Activated CD8-positive, alpha-beta T cell treated with anti-CD3 and anti-CD28 coated beads for 36 hours (primary cell): Measurements from ENCODE around the gene ALOX12B. TPM values are rescaled to one million over a fixed set of nuclear protein-coding genes. Genes with fewer than 3 reads are reported as not detected.
A peak's percentile ranks its signal among the peaks of the same experiment; 100 is the strongest.

Source experiments
- ATAC-seq: fragments of 200-7000 bp; cut with Tn5 transposase; one replicate; pipeline ENCODE4 v1.10.0; 2021; ENCODE audit warnings: mild to moderate bottlenecking, moderate library complexity
- CTCF ChIA-PET: fragments of 350-600 bp; sonication (Branson Sonifier 250); formaldehyde crosslinking; loops from one replicate; lab custom pipeline; 2021; ENCODE audit warnings: antibody characterized with exemption; lab: Charles Lee
- POLR2A ChIA-PET: fragments of 350-600 bp; sonication (Branson Sonifier 250); formaldehyde crosslinking; loops from one replicate; lab custom pipeline; 2021; ENCODE audit warnings: antibody characterized with exemption; lab: Charles Lee
- DNase-seq: peaks from one replicate; pipeline ENCODE4 v3.0.0-alpha.2; 2020
- H3K27ac Mint-ChIP-seq: one replicate; pipeline ENCODE4 v1.8.0; 2021; ENCODE audit warnings: mild to moderate bottlenecking, mixed read lengths
- H3K27me3 Mint-ChIP-seq: one replicate; pipeline ENCODE4 v1.8.0; 2021; ENCODE audit warnings: mixed read lengths
- H3K36me3 Mint-ChIP-seq: one replicate; pipeline ENCODE4 v1.8.0; 2021; ENCODE audit warnings: low read depth, mixed read lengths
- H3K4me1 Mint-ChIP-seq: one replicate; pipeline ENCODE4 v1.8.0; 2021; ENCODE audit warnings: low read depth, mixed read lengths
- H3K4me3 Mint-ChIP-seq: one replicate; pipeline ENCODE4 v1.8.0; 2021; ENCODE audit warnings: mild to moderate bottlenecking, moderate library complexity, mixed read lengths
- H3K9me3 Mint-ChIP-seq: one replicate; pipeline ENCODE4 v1.8.0; 2021; ENCODE audit warnings: mixed read lengths
- CTCF ChIP-seq: fragments of 200-600 bp; IDR thresholded peaks from one replicate; pipeline ENCODE4 v1.8.0; 2022; ENCODE audit warnings: antibody characterized with exemption, mild to moderate bottlenecking
- intact Hi-C: fragments of 100-400 bp; cut with micrococcal nuclease; formaldehyde crosslinking; loops from one replicate; pipeline ENCODE4 v1.10.0; 2022
- total RNA-seq, 2 experiments: library from RNA; stranded (reverse); gene quantifications; one replicate each; pipeline ENCODE4 v1.2.3, GENCODE V29; 2021

The ALOX12B gene
- total RNA-seq, 2 experiments from 2014 or later = 4.3 to 5.2 TPM

- Mint-ChIP-seq H3K4me3 (no peak overlapping the region), H3K36me3 (peaks cover 3% of the 10 kb centered on the region), H3K27ac (no peak overlapping the region), H3K27me3 (peaks cover 20% of the 10 kb centered on the region), H3K4me1 (peaks cover 37% of the 10 kb centered on the region), H3K9me3 (no peaks in the 10 kb centered on the region)
- intact Hi-C loops = loop anchor here (10.0 kb wide), 1 partner anchor 167 kb away; the partner anchor contains the start of gene SLC25A35
- ATAC-seq (no peak), DNase-seq (no peak)
- TF ChIP-seq CTCF = no peak
- CTCF ChIA-PET = interaction anchor here (1.6 to 2.4 kb wide), 3 partner anchors 10 to 30 kb away, joined by 3 to 11 read pairs (median 9); no protein-coding TSS in a partner anchor
- POLR2A ChIA-PET = interaction anchor here (0.6 to 3.3 kb wide), 4 partner anchors 10 to 580 kb away, joined by 3 to 16 read pairs (median 4); no protein-coding TSS in a partner anchor
These were observed 40.7 kb upstream of the ALOX12B start for GRCh38 chr17:8128125-8128784.

- ChIA-PET POLR2A (interaction anchor here (0.6 to 3.3 kb wide), 10 partner anchors 12 to 95 kb away, joined by 3 to 24 read pairs (median 4); no protein-coding TSS in a partner anchor), CTCF (interaction anchor here (0.6 to 2.4 kb wide), 9 partner anchors 8 to 173 kb away, joined by 3 to 11 read pairs (median 3); no protein-coding TSS in a partner anchor)
- Mint-ChIP-seq H3K36me3 (peaks cover 3% of the 10 kb centered on the region), H3K4me3 (peak overlapping the region; percentile 97), H3K4me1 (peaks cover 41% of the 10 kb centered on the region), H3K27me3 (peaks cover 28% of the 10 kb centered on the region), H3K9me3 (no peaks in the 10 kb centered on the region), H3K27ac (peak overlapping the region; percentile 90)
- no peak for TF ChIP-seq CTCF
- peak; percentile 59 for DNase-seq
- intact Hi-C loops = loop anchor here (10.0 kb wide), 1 partner anchor 168 kb away; the partner anchor contains the start of gene SLC25A35
- ATAC-seq = peak; percentile 25
These were observed 39.1 kb upstream of the ALOX12B start for GRCh38 chr17:8126491-8127066.

GRCh38 chr17:8125947-8126490, 38.5 kb upstream of the ALOX12B start:
- no peak for TF ChIP-seq CTCF
- ChIA-PET CTCF (interaction anchor here (1.1 to 2.4 kb wide), 4 partner anchors 13 to 33 kb away, joined by 3 to 11 read pairs (median 6); no protein-coding TSS in a partner anchor), POLR2A (interaction anchor here (0.6 to 3.3 kb wide), 8 partner anchors 12 to 96 kb away, joined by 3 to 24 read pairs (median 5); no protein-coding TSS in a partner anchor)
- Mint-ChIP-seq H3K4me3 (peak overlapping the region; percentile 97), H3K27ac (peak overlapping the region; percentile 90), H3K36me3 (peaks cover 3% of the 10 kb centered on the region), H3K9me3 (no peaks in the 10 kb centered on the region), H3K27me3 (peaks cover 28% of the 10 kb centered on the region), H3K4me1 (peaks cover 42% of the 10 kb centered on the region)
- no peak for ATAC-seq
- DNase-seq = peak; percentile 26
- intact Hi-C loops = loop anchor here (2.0 to 10.0 kb wide), 2 partner anchors 27 to 169 kb away; partner anchors contain the start of genes PER1 and SLC25A35

- H3K27ac Mint-ChIP-seq = peak overlapping the region; percentile 90
- intact Hi-C loops = loop anchor here (2.0 to 10.0 kb wide), 2 partner anchors 27 to 169 kb away; partner anchors contain the start of genes PER1 and SLC25A35
- ATAC-seq = peak; percentile 28
- no peaks in the 10 kb centered on the region for H3K9me3 Mint-ChIP-seq
- CTCF ChIA-PET = interaction anchor here (0.6 to 3.5 kb wide), 8 partner anchors 13 to 119 kb away, joined by 3 to 30 read pairs (median 4); no protein-coding TSS in a partner anchor
- H3K27me3 Mint-ChIP-seq = peaks cover 32% of the 10 kb centered on the region
- H3K4me3 Mint-ChIP-seq = peak overlapping the region; percentile 97
- peaks cover 45% of the 10 kb centered on the region for H3K4me1 Mint-ChIP-seq
- peaks cover 6% of the 10 kb centered on the region for H3K36me3 Mint-ChIP-seq
- DNase-seq = peak; percentile 93
- POLR2A ChIA-PET = interaction anchor here (0.6 to 7.1 kb wide), 11 partner anchors 9 to 176 kb away, joined by 3 to 102 read pairs (median 8); partner anchors contain the start of gene VAMP2
- TF ChIP-seq CTCF = no peak
These were observed 37.8 kb upstream of the ALOX12B start for GRCh38 chr17:8125154-8125946.
